HG02885 (cell line): ENCODE measurements around the gene APCDD1L.
"Not testable (repeated sequence)": the region's sequence is repeated elsewhere in the genome, so short reads cannot be mapped to it uniquely, and the experiment has no call there.

ENCODE experiments used
- ATAC-seq: cut with Tn5 transposase; IDR thresholded peaks from one replicate; pipeline ENCODE4 v1.9.1; 2021; ENCODE audit warnings: mild to moderate bottlenecking; ENCODE audit not compliant: unreplicated experiment, poor library complexity

The APCDD1L gene

GRCh38 chr20:58421497-58421850, 93.7 kb downstream of the APCDD1L start:
- ATAC-seq: no peak

GRCh38 chr20:58420798-58421496, 94.3 kb downstream of the APCDD1L start:
- ATAC-seq: no peak

GRCh38 chr20:58418949-58419748, 96.0 kb downstream of the APCDD1L start:
- ATAC-seq: no peak

- ATAC-seq: no peak
Observed at GRCh38 chr20:58417438-58417837, 97.8 kb downstream of the APCDD1L start.

GRCh38 chr20:58416835-58417234, 98.4 kb downstream of the APCDD1L start:
- no peak for ATAC-seq

GRCh38 chr20:58416057-58416456, 99.1 kb downstream of the APCDD1L start:
- ATAC-seq: no peak

- ATAC-seq: not testable (repeated sequence)
Observed at GRCh38 chr20:58414786-58415185, 100.4 kb downstream of the APCDD1L start.

- ATAC-seq: not testable (repeated sequence)
Observed at GRCh38 chr20:58414216-58414615, 101.0 kb downstream of the APCDD1L start.
